ENCODE data around the gene NYNRIN.
"Not testable (repeated sequence)": the region's sequence is repeated elsewhere in the genome, so short reads cannot be mapped to it uniquely, and the experiment has no call there.

The NYNRIN gene

DNA sequence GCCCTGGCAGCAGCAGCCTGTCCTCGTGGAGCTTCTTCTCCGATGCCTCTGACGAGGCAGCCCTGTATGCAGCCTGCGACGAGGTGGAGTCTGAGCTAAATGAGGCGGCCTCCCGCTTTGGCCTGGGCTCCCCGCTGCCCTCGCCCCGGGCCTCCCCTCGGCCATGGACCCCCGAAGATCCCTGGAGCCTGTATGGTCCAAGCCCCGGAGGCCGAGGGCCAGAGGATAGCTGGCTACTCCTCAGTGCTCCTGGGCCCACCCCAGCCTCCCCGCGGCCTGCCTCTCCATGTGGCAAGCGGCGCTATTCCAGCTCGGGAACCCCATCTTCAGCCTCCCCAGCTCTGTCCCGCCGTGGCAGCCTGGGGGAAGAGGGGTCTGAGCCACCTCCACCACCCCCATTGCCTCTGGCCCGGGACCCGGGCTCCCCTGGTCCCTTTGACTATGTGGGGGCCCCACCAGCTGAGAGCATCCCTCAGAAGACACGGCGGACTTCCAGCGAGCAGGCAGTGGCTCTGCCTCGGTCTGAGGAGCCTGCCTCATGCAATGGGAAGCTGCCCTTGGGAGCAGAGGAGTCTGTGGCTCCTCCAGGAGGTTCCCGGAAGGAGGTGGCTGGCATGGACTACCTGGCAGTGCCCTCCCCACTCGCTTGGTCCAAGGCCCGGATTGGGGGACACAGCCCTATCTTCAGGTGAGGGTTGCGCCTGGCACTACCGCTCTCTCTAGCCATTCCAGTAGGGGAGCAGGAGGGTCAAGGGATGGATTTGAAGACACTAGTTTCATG, 28.7 kb upstream of the NYNRIN start:
- no peak for DNase-seq (ENCODE audit: low spot score)

DNA sequence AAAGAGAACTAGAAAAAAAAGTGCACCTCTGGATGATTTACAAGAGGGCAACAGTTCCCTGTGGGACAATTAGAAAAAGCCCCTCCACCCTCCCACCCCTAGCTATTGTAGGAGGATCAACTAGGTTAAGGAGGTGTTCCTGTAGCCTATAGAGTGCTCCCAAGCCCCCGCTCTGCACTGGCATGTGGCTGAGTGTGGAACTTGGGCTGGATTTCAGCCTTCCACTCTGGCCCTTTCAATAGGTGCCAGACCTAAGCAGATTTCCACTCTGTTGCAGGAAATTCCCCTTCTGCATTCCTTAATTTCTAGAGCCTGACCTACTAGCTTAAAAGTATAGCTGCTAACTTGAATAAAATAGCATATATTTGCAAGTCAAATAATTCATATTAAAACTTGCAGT, 28.1 kb upstream of the NYNRIN start:
- no peak for DNase-seq (ENCODE audit: low spot score)

DNA sequence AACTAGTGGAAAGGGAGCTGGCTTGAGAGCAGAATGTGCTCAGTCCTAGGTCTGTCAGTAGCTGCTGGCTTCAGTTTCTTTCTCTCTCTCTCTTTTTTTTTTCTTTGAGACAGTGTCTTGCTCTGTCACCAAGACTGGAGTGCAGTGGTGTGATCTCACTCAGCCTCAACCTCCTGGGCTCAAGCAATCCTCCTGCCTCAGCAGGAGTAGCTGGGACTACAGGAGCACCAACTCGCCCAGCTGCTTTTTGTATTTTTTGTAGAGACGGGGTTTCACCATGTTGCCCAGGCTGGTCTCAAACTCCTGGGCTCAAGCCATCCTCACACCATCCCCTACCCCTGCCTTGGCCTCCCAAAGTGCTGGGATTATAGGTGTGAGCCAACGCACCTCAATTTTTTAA, 27.2 kb upstream of the NYNRIN start:
- not testable (repeated sequence) for DNase-seq (ENCODE audit: low spot score)

DNA sequence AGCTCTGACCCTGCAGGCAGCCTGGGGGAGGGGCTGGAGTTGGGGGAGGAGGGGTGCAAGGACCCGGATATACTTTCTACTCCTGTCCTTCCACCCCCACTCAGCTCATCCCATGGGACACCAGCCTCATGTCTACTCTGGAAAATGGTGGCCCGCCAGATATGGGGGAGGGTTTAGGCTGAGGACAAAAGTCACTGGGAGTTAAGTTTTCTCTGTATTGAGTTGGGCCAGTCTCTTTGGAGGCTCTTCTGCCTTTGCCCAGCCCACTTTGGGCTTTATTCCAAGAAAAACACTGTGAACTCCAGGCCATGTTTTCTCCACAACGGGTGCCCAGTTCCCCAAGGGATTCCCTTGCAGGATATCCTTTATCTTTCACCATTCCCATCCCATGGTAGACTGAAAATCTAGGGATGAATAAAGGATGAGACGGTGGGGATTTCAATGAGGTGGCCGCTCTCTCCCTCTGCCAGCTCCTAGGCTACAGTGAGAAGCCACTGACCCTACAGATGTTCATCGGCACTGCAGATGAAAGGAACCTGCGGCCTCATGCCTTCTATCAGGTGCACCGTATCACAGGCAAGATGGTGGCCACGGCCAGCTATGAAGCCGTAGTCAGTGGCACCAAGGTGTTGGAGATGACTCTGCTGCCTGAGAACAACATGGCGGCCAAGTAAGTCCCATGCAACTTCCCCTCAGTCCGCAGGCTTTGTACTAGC, 25.9 kb upstream of the NYNRIN start:
- DNase-seq (ENCODE audit: low spot score), result no peak

DNA sequence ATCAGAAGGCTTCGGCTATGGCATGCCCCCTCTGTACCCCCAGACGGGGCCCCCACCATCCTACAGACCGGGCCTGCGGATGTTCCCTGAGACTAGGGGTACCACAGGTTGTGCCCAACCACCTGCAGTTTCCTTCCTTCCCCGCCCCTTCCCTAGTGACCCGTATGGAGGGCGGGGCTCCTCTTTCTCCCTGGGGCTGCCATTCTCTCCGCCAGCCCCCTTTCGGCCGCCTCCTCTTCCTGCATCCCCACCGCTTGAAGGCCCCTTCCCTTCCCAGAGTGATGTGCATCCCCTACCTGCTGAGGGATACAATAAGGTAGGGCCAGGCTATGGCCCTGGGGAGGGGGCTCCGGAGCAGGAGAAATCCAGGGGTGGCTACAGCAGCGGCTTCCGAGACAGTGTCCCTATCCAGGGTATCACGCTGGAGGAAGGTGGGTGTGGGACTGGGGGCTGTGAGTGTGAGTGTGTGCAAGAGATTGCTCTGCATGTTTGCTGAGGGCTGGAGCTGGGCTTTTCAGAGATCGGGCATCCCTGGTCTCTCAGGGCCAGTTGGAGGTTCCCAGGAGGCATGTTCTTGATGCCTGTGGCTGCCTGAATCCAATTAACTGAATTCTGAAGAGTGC, 22.2 kb upstream of the NYNRIN start:
- no peak for DNase-seq (ENCODE audit: low spot score)

DNA sequence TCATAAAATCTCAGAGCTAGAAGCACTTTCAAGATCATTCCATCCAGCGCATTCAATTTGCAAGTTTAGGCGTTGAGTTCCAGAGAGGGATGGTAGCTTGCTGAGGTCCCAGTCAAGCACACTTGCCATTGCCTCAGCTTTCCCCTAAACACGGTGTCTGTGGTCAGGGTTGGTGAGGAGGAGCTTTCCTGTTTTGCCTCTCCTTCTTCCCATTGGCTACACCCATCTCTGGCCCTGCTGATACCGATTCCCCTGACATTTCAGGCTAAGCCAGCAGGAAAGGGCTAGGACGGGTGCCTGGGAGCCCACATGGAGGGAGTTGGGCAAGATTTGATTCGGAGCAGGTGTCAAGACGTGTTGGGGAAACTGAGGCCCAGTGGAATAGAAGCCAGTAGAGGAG, 21.7 kb upstream of the NYNRIN start:
- DNase-seq (ENCODE audit: low spot score), result no peak

DNA sequence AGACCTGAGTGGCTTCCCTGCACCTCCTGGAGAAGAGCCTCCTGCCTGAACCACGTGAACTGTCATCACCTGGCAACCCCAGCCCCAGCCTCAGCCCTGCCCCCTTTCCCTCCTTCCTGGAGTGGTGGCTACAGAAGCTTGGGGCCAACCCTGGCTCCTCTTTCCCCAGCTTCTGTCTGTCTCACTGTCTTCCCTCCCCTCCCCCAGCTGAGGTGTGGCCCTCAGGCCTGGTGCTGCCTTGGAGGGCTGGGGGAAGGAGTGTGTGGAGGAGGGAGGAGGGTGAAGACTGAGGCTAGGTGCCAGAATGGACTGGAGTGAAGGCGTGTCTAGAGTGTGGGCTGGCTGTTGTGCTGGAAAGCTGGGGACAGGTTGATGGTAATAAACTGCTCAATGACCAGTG, 21.1 kb upstream of the NYNRIN start:
- DNase-seq (ENCODE audit: low spot score), result no peak

DNA sequence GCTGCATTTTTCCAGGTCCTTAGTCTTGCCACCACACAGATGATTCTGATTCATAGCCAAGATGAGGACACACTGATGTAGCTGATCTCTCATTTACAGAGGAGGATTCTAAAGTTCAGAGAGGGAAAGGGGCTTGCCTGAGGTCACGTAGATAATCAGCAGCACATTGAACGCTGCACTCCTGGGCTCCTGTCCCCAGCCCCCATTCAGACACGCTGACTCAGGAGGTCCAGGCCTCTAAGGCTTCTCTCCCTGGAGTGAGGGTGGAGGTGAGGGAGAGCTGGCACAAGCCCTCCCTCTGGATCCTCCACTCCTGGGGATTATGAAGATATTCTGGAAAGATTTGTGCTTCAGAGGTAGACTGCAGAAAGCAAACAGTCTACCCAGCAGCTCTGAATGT, 20.5 kb upstream of the NYNRIN start:
- DNase-seq (ENCODE audit: low spot score), result no peak

DNA sequence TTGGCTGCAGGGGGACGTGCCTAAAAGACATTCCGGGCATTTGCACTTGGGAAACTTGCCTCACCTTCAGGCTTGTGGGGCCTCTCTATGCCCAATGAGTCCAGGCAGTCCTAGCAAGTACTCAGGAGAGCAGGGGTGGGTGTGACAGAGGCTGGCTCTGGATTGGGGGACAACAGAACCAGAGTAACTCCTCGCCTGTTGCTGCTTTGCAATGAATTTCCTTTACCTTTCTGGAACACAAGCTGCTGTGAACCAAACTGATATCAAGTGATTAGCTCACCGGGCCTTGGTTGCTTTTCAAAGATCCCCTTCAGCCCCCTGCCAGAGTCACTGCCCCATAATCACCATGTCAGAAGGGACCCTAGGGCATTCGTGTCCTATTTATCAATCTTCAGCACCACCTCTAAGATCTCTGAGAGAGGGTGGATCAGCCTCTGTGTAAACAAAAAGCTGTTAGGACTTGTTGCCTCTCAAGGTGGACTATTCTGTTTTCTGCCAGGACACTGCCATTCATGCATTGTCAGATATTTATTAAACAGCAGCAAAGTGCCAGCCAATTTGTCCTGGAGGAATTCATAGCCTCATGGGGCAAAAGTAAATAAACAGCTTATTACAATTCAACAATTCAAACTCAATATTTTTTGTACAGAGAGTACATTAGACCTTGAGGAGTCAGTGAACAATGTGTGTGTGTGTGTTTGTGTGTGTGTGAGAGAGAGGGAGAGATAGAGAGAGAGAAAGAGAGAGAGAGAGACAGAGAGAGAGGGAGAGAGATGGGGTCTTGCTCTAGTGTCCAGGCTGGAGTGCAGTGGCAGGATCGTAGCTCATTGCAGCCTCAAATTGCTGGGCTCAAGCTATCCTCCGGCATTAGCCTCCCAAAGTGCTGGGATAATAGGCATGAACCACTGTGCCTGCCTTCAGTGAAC, 19.6 kb upstream of the NYNRIN start:
- no peak for DNase-seq (ENCODE audit: low spot score)

DNA sequence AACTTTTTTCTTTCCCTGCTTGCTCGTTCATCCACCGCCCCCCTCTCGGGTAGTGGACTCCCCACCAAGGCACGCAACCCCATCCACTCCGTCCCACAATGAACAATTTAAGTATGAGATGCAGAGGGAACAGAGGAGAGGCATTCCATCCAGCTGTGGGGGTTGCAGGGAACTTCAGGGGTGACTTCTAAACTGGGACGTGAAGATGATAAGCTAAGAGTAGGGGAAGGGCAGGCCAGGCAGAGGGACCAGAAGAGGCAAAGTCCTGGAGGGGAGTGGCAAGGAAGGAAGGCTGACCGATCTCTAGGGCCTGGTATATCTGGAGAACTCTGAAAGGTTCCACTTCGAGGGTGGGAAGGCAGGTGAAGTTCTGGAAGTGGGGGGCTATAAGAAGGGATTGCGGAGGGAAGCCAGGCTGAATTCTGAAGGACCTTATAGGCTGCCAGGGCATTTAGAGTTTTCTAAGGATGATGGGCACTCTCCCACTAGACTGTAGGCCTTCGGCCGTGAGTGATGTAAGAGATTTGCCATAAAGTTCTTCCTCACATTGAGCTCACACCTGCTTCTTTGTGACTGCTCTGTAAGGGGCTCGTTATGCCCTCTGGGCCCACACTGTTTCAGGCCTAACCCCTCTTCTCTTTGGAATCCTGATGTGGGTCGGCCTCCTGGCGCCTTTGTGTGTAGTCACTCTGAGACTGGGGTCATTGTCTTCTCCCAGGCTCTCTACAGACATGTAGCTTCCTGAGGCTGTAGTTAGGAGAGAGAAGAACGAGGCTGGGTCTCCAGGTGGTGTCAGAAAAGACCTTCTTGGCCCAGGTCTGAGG, 18.7 kb upstream of the NYNRIN start:
- no peak for DNase-seq (ENCODE audit: low spot score)

DNA sequence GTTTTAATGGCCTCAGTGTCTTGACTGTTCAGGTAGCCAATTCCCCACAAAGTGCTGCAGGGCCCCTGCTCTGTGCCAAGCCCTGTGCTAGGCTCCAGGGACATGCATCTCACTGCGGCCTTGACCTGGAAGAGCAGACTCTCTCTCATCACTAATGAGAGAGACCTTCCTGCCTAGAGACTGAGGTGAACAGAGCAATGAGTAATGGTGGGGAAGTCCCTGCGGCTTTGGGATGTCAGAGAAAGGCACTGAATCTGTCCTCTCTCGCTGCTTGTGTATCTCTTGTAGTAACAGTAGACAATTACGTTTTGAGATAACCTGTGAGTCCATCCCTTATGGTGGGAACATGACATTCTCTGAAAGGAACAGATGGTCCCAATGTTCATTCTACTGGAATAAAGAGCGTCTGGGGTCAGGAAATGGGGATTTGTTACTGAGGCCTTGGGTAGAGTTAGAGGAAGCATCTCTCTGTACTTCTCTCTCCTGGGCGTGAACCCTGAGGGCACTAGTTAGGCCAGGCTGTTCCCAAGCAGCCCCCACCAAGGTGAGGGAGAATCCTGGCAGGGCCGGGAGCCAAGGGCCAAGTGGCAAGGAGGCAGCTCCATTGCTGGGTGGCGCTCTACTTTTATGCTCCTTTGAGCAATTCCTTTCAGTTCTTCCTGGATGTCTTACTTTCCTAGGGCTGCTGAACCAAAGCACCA, 17.3 kb upstream of the NYNRIN start:
- DNase-seq (ENCODE audit: low spot score), result no peak

DNA sequence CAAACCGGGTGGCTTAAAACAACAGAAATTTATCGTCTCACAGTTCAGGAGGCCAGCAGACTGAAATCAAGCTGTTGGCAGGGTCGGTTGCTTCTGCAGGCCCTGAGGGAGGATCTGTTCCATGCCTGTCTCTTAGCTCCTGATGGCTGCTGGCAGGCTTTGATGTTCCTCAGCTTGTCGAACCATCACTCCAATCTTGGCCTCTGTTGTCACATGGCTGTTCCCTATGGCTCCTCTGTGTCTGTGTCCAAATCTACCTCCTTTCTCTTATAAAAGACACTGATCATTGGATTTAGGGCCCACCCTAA, 16.8 kb upstream of the NYNRIN start:
- DNase-seq (ENCODE audit: low spot score), result no peak

DNA sequence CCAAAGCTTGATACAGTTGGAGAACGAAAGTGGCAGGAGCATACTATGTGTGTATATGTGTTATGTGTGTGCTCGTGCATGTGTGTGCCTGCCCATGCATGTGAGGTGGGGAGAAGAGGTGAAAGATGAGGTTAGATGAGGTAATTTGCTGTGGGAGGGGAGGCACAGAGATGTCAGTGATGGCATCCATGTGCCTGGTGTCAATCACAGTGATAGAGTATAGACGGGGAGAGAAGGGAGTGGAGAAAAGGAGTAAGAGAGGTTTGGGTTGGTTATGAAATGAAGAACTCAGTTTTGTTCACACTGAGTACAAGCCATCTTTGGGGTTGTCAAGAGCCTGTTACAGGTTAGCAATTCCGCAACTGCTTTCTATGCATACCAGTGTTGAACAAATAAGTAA, 14.6 kb upstream of the NYNRIN start:
- DNase-seq (ENCODE audit: low spot score), result no peak

DNA sequence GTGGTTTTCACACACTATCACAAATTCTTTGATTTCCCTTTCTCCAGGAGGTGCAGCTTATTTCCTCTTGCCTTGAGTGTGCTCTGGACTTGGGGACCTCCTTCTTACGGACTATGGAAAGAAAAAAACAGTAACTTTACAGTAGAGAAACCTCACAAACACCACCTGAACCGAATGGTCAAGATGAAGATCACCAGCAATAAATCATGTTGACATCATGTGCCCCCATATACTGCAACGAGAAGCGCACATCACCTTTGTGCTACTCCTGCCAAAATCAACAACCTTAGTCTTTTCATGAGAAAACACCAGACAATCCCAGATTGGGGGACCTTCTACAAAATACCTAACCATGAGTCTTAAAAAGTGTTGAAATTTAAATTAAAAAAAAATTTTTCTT, 13.3 kb upstream of the NYNRIN start:
- DNase-seq (ENCODE audit: low spot score), result no peak

DNA sequence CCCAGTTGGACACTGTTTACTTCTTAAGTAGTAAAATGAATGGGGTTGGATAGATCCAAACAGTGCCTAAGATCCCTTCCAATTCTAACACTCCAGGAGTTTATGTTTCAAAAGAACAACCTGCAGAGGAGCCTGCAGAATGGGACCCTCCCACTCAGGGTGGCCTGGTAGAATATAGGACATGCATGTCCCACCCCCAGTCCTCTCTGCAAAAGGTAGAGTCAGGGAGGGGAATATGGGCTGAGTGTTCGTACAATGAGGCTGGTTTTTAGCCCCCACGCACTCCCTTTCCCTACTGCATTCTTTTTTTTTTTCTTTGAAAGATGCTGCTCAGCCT, 11.8 kb upstream of the NYNRIN start:
- DNase-seq (ENCODE audit: low spot score), result no peak

DNA sequence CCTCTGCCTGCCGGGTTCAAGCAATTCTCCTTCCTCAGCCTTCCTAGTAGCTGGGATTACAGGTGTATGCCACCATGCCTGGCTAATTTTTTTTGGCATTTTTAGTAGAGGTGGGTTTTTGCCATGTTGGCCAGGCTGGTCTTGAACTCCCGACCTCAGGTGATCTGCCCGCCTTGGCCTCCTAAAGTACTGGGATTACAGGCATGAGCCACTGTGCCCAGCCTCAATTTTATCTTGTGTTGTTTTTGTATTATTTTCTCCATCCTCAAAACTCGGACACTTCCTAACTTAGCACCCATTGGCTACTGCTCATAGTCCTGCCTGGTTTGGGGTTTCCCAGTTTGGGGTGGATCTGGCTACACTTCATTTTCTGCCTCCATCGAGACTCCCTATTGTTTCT, 11.2 kb upstream of the NYNRIN start:
- DNase-seq (ENCODE audit: low spot score), result not testable (repeated sequence)

DNA sequence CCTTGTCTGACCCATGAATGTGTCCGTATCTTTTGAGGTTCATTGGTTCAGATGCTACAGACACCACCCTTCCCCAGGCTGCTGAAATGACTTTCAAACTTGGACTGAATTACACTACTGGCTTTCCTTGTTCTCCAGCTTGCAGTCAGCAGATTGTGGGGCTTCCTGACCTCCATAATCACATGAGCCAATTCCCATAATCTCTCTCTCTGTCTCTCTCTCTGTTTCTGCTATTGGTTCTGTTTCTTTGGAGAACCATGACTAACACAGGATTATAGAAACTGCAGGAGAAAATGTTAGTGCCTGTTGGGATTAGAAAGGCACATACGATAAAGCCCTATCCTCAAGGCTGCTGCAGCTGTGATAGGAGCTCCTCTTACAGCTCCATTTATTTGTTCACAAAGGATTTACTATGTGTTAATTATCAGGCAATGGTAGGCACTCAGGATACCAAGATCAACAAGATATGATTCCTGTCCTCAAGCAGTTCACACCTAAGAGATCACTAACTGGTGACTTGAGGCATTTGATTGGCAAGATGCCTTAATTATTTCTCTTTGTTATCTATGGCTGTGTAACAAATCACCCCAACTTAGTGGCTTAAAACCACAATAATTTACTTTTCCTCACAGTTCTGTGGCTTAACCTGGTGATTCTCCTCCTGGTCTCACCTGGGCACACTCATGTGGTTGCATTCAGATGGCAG, 10.2 kb upstream of the NYNRIN start:
- DNase-seq (ENCODE audit: low spot score), result no peak

DNA sequence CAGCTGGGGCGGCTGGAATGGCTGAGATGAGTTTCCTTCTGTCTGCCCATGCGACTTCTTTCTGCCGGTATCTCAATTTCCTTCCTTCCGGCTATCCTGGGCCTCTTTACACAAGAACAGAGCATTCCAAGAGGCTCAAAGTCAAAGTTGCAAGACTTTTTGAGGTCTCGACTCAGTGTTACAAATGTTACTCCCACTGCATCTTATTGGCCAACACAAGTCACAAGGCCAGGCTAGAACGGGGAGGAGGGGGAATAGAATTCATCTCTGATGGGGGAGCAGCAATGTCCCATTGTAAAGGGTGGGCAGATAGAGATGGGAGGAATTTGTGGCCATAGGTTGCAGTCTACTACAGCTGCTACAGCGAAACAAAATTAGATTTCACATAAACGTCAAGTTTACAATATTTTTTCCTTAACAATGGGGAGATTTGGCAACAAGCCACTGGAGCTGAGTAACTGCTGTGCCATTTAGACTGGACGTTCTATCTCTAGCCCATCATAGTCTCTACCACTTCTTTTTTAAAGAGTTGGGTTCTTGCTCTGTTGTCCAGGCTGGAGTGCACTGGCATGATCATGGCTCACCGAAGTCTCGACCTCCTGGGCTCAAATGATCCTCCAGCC, 9.5 kb upstream of the NYNRIN start:
- DNase-seq (ENCODE audit: low spot score), result peak; percentile 36

DNA sequence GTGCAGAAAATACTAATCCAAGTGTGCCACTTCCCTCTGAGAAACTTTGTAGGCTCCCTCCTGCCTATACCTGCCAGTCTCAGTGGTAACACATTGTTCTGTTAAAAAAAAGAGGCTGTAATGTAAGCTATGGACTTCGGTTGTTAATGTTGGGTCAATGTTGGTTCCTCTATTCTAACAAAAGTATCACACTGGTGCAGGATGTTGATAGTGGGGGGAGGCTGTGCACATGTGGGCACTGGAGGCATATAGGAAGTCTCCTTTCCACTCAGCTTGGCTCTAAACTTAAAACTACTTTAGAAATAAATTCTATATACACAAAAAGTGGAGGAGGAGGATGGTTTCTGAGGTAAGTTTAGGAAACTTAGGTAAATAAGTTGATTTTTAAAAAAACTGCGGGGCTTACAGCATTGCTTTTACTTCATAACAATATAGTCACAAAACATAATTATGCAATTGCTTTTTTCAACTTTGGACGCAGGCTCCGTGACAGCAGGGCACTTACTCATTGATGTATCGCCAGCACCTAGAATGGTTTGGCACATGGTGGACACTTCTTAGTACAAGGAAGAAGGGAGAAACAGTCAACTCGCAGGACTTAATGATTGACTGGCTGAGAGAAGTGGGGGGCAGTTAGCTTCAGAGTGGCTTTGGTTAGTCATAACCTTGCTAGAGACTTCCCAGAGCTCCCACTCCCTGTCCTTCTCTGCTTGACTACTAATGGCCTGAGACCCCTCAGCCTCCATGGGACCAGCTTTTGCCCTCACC, 7.9 kb upstream of the NYNRIN start:
- DNase-seq (ENCODE audit: low spot score), result no peak

Data from kidney capillary endothelial cell (primary cell).